Kidney (tissue), 14 donors: Measurements from ENCODE around the gene NHSL2. TPM values are rescaled to one million over a fixed set of nuclear protein-coding genes. Genes with fewer than 3 reads are reported as not detected.

Experiments used
- DNase-seq, 5 donors: peaks; one replicate each; pipeline ENCODE4 v3.0.0-alpha.2; 2013 to 2020
- FAIRE-seq: peaks from 2 replicates; lab custom pipeline; 2012; peaks lifted over from hg19 to GRCh38; lab: Jason Lieb, UNC
- H3K27ac ChIP-seq, 2 donors: one replicate each; pipeline ENCODE4 v1.7.0; 2013; ENCODE audit warnings: low read depth in 2 of 2, low read length in 2 of 2, inconsistent platforms in 1 of 2
- H3K27me3 ChIP-seq: one replicate; pipeline ENCODE4 v1.7.1; 2013; ENCODE audit warnings: low read length, inconsistent platforms; ENCODE audit not compliant: control insufficient read depth, insufficient read depth
- H3K36me3 ChIP-seq, 3 donors: one replicate each; pipeline versions ENCODE4 v1.7.0 to v1.7.1; 2013; ENCODE audit warnings: low read length in 3 of 3, control low read depth in 1 of 3, inconsistent platforms in 1 of 3; ENCODE audit not compliant: insufficient read depth in 3 of 3, control insufficient read depth in 2 of 3
- H3K4me1 ChIP-seq, 3 donors: one replicate each; pipeline versions ENCODE4 v1.7.0 to v1.7.1; 2013; ENCODE audit warnings: low read length in 3 of 3, inconsistent platforms in 1 of 3, low read depth in 1 of 3; ENCODE audit not compliant: control insufficient read depth in 2 of 3, insufficient read depth in 2 of 3
- H3K4me3 ChIP-seq, 3 donors: one replicate each; pipeline versions ENCODE4 v1.7.0 to v1.8.1; 2013; ENCODE audit warnings: low read length in 3 of 3, control low read depth in 1 of 3, inconsistent platforms in 1 of 3
- H3K9ac ChIP-seq, 3 donors: one replicate each; pipeline versions ENCODE4 v1.7.0 to v1.7.1; 2013; ENCODE audit warnings: low read length in 3 of 3, control low read depth in 1 of 3, inconsistent platforms in 1 of 3
- H3K9me3 ChIP-seq, 3 donors: one replicate each; pipeline versions ENCODE4 v1.7.0 to v1.7.1; 2013; ENCODE audit warnings: low read length in 3 of 3, control low read depth in 1 of 3, inconsistent platforms in 1 of 3; ENCODE audit not compliant: control insufficient read depth in 2 of 3, insufficient read depth in 1 of 3
- intact Hi-C: fragments of 100-400 bp; cut with DNase I; formaldehyde crosslinking; loops from one replicate; pipeline ENCODE4 v1.11.1; 2022
- polyA plus RNA-seq: library from polyadenylated mRNA; stranded (reverse); fragments of 350-450 nt; fragmentation: Illumina TruSeq; extraction: RNeasy Lipid Tissue Mini Kit (QIAGEN cat#74804); gene quantifications from one replicate; pipeline ENCODE4 v1.2.3, GENCODE V29; 2014; ENCODE audit warnings: low read depth, low replicate concordance; ENCODE audit not compliant: insufficient read depth
- total RNA-seq: library from RNA; stranded (reverse); fragmentation: NEBNext Ultra II Directional; extraction: Animal tissue kit (Norgen Biotek cat#: 25700); gene quantifications from one replicate; pipeline ENCODE4 v1.2.1, GENCODE V29; 2021
- TF ChIP-seq, protein P1 (sequence below): IDR thresholded peaks from 3 replicates; pipeline ENCODE4 v1.5.1; 2012; ENCODE audit warnings: mild to moderate bottlenecking, moderate library complexity, borderline replicate concordance; ENCODE audit not compliant: insufficient read depth; ENCODE audit errors: extremely low read depth
- donor health status: control.
- donor health status: control.
- donor health status: control.
- donor health status: control.
- donor health status: control.
- donor health status: DM: yes; HTN: yes; CAD: no.
- donor health status: Normal renal cell carcinoma (clear cell type).

Gene NHSL2
- total and polyA plus RNA-seq, 2 donors from 2014 or later = 1.3 to 10.8 TPM

- Histone ChIP-seq H3K27ac (no peak overlapping the region), H3K36me3 (no peaks in the 10 kb centered on the region), H3K4me3 (no peak overlapping the region), H3K9ac (no peak overlapping the region), H3K9me3 (no peaks in the 10 kb centered on the region), H3K27me3 (peaks cover 2% of the 10 kb centered on the region), H3K4me1 (peaks cover 0 to 7% (median 0%) of the 10 kb centered on the region in 3 donors)
- TF ChIP-seq, protein P1, sequence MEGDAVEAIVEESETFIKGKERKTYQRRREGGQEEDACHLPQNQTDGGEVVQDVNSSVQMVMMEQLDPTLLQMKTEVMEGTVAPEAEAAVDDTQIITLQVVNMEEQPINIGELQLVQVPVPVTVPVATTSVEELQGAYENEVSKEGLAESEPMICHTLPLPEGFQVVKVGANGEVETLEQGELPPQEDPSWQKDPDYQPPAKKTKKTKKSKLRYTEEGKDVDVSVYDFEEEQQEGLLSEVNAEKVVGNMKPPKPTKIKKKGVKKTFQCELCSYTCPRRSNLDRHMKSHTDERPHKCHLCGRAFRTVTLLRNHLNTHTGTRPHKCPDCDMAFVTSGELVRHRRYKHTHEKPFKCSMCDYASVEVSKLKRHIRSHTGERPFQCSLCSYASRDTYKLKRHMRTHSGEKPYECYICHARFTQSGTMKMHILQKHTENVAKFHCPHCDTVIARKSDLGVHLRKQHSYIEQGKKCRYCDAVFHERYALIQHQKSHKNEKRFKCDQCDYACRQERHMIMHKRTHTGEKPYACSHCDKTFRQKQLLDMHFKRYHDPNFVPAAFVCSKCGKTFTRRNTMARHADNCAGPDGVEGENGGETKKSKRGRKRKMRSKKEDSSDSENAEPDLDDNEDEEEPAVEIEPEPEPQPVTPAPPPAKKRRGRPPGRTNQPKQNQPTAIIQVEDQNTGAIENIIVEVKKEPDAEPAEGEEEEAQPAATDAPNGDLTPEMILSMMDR = no peak
- FAIRE-seq = no peak
- intact Hi-C loops = loop anchor here (10.0 kb wide), 1 partner anchor 98 kb away; no protein-coding TSS in a partner anchor
- DNase-seq = no peak
These were observed 116.6 kb downstream of the NHSL2 start for GRCh38 chrX:72027024-72027913.

- H3K4me3 ChIP-seq = no peak overlapping the region
- intact Hi-C loops = loop anchor here (10.0 kb wide), 1 partner anchor 97 kb away; no protein-coding TSS in a partner anchor
- no peak overlapping the region for H3K27ac ChIP-seq
- H3K4me1 ChIP-seq = peaks cover 0 to 7% (median 0%) of the 10 kb centered on the region in 3 donors
- DNase-seq (no peak), FAIRE-seq (no peak)
- H3K9ac ChIP-seq = no peak overlapping the region
- H3K9me3 ChIP-seq = no peaks in the 10 kb centered on the region
- H3K36me3 ChIP-seq = no peaks in the 10 kb centered on the region
- TF ChIP-seq, protein P1 = no peak
- peaks cover 2% of the 10 kb centered on the region for H3K27me3 ChIP-seq
These were observed 117.3 kb downstream of the NHSL2 start for GRCh38 chrX:72027914-72028307.

- Histone ChIP-seq H3K27ac (no peak overlapping the region), H3K4me3 (no peak overlapping the region), H3K9ac (no peak overlapping the region), H3K4me1 (peaks cover 0 to 7% (median 0%) of the 10 kb centered on the region in 3 donors), H3K27me3 (peaks cover 2% of the 10 kb centered on the region), H3K36me3 (no peaks in the 10 kb centered on the region), H3K9me3 (no peaks in the 10 kb centered on the region)
- TF ChIP-seq, protein P1 = no peak
- FAIRE-seq = no peak
- intact Hi-C loops = loop anchor here (10.0 kb wide), 1 partner anchor 96 kb away; no protein-coding TSS in a partner anchor
- no peak for DNase-seq
These were observed 118.2 kb downstream of the NHSL2 start for GRCh38 chrX:72028701-72029470.
